Measurements from ENCODE around the gene SUGP2.

Gene SUGP2

GRCh38 chr19:18946335-18946734 lies 87.0 kb downstream of the SUGP2 start:
- TF ChIP-seq CTCF (IDR thresholded peaks at IDR 0.05): no peak
- Mint-ChIP-seq H3K27me3 (ENCODE audit: low read depth, poor library complexity) (peaks cover 3% of the 10 kb centered on the region), H3K4me1 (peaks cover 14% of the 10 kb centered on the region), H3K4me3 (no peak overlapping the region), H3K36me3 (ENCODE audit: low read depth) (peaks cover 14% of the 10 kb centered on the region), H3K9me3 (no peaks in the 10 kb centered on the region), H3K27ac (peak overlapping the region; percentile 12)
- DNase-seq: no peak

- Mint-ChIP-seq H3K4me3 (no peak overlapping the region), H3K9me3 (no peaks in the 10 kb centered on the region), H3K36me3 (ENCODE audit: low read depth) (peaks cover 14% of the 10 kb centered on the region), H3K27me3 (ENCODE audit: low read depth, poor library complexity) (peaks cover 3% of the 10 kb centered on the region), H3K4me1 (peaks cover 15% of the 10 kb centered on the region), H3K27ac (no peak overlapping the region)
- no peak for TF ChIP-seq CTCF (IDR thresholded peaks at IDR 0.05)
- no peak for DNase-seq
Measured at GRCh38 chr19:18945297-18945696, 88.0 kb downstream of the SUGP2 start.

- no peaks in the 10 kb centered on the region for H3K9me3 Mint-ChIP-seq
- peaks cover 30% of the 10 kb centered on the region for H3K4me1 Mint-ChIP-seq
- no peak for DNase-seq
- no peak overlapping the region for H3K4me3 Mint-ChIP-seq
- no peak for TF ChIP-seq CTCF (IDR thresholded peaks at IDR 0.05)
- peaks cover 14% of the 10 kb centered on the region for H3K36me3 Mint-ChIP-seq (ENCODE audit: low read depth)
- no peak overlapping the region for H3K27ac Mint-ChIP-seq
- peaks cover 3% of the 10 kb centered on the region for H3K27me3 Mint-ChIP-seq (ENCODE audit: low read depth, poor library complexity)
Measured at GRCh38 chr19:18943465-18943864, 89.9 kb downstream of the SUGP2 start.

GRCh38 chr19:18942692-18943091 lies 90.6 kb downstream of the SUGP2 start:
- no peak for DNase-seq
- Mint-ChIP-seq H3K36me3 (ENCODE audit: low read depth) (peaks cover 20% of the 10 kb centered on the region), H3K27me3 (ENCODE audit: low read depth, poor library complexity) (peaks cover 3% of the 10 kb centered on the region), H3K4me3 (peak overlapping the region; percentile 72), H3K9me3 (no peaks in the 10 kb centered on the region), H3K27ac (no peak overlapping the region), H3K4me1 (peaks cover 31% of the 10 kb centered on the region)
- no peak for TF ChIP-seq CTCF (IDR thresholded peaks at IDR 0.05)

GRCh38 chr19:18941628-18942354 lies 91.5 kb downstream of the SUGP2 start:
- DNase-seq: no peak
- Mint-ChIP-seq H3K27me3 (ENCODE audit: low read depth, poor library complexity) (peaks cover 3% of the 10 kb centered on the region), H3K27ac (peak overlapping the region; percentile 86), H3K9me3 (no peaks in the 10 kb centered on the region), H3K36me3 (ENCODE audit: low read depth) (peaks cover 26% of the 10 kb centered on the region), H3K4me1 (peaks cover 31% of the 10 kb centered on the region), H3K4me3 (peak overlapping the region; percentile 72)
- no peak for TF ChIP-seq CTCF (IDR thresholded peaks at IDR 0.05)
